Measurements from ENCODE around the gene LMTK2. TPM values are rescaled to one million over a fixed set of nuclear protein-coding genes. Genes with fewer than 3 reads are reported as not detected.
"Not testable (repeated sequence)": the region's sequence is repeated elsewhere in the genome, so short reads cannot be mapped to it uniquely, and the experiment has no call there.

LMTK2 gene
- total and polyA plus RNA-seq, 5 donors from 2014 or later = 2.0 to 28.9 (median 3.0) TPM

DNA sequence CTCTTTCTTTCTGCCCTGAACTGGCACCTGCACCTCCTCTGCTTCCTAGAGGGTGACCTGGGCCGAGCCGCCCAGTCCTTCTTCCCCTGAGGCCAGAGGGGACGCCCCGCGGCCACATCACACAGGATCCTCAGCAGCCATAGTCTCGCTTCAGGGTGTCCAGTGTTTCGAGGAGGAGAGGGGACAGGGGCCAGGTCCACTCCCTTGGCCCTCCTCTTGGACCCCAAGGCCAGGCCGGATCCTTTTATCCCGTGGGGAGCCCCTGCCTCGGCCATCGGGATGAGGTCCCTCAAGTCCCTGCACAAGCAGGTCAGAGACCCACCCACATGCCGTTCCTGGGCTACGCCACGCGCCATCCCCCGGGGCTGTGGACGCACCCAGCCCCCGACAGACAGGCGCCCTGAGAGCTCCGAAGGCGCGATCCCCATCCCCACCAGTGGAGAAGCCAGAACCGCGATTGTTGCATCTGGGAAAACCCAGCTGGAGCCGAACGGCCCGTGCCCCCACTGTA, 108.2 kb downstream of the LMTK2 start:
- Histone ChIP-seq H3K9me3 (ENCODE audit: control insufficient read depth in 2 of 2, low read length in 2 of 2) (no peaks in the 10 kb centered on the region), H3K27me3 (ENCODE audit: control insufficient read depth, insufficient read depth, low read length) (no peaks in the 10 kb centered on the region), H3K27ac (ENCODE audit: insufficient read depth, low read length, poor library complexity, severe bottlenecking) (no peak overlapping the region), H3K4me1 (ENCODE audit: control insufficient read depth, insufficient read depth, low read length, poor library complexity, severe bottlenecking) (peaks cover 9% of the 10 kb centered on the region), H3K36me3 (ENCODE audit: control insufficient read depth, insufficient read depth, low read length) (peaks cover 16% of the 10 kb centered on the region), H3K4me3 (ENCODE audit: low read depth, low read length) (no peak overlapping the region)
- Mint-ChIP-seq H3K36me3 (peaks cover 5% of the 10 kb centered on the region), H3K27me3 (no peaks in the 10 kb centered on the region), H3K4me3 (no peak overlapping the region), H3K27ac (no peak overlapping the region), H3K4me1 (peaks cover 8 to 26% (median 11%) of the 10 kb centered on the region in 4 donors), H3K9me3 (no peaks in the 10 kb centered on the region)
- no peak for ATAC-seq (ENCODE audit: low read depth in 2 of 2)
- no peak for DNase-seq

DNA sequence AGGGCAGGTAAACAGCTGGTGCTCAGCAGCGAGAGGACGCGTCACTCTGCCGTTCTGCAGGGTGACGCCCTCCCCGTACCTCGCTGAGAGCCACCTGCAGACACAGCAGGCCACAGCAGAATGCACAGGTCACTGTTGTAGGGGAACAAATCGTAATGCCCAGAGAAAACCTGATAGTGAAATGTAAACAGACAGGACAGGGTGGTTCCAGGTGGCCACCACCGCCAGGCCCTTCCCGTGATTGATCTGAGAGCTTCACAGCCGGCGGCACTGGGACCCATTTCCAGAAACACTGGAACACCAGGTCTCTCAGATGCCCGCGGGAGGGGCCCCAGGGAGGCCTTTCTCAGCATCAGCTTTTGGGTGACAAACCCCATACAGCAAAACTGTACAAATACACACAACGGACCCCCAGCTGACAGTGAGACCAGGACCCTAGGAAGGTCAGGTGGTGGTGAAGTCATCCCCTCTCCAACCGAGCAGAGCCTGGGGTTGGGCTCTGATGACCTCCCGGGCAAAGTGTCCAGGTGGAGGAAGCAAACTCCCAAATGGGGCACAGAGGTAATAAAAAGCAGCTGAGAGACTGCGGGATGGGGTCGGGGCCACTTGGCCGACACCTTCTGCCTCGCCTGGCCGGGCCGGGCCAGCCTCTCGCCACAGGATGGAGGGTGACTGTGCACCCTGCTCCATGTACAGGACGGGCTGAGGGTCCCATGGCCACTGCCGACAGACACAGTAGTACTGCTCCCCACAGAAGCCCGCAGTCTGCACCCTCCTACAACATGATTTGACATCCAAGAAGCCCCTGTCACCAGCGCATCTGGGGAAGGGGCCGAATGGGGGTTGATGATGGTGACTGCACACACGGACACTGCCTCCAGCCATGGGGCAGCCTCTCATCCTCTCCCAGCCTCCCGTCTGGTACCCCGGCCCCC, 109.2 kb downstream of the LMTK2 start:
- Histone ChIP-seq H3K4me3 (ENCODE audit: low read depth, low read length) (no peak overlapping the region), H3K9me3 (ENCODE audit: control insufficient read depth in 2 of 2, low read length in 2 of 2) (no peaks in the 10 kb centered on the region), H3K36me3 (ENCODE audit: control insufficient read depth, insufficient read depth, low read length) (peaks cover 16% of the 10 kb centered on the region), H3K27me3 (ENCODE audit: control insufficient read depth, insufficient read depth, low read length) (no peaks in the 10 kb centered on the region), H3K27ac (ENCODE audit: insufficient read depth, low read length, poor library complexity, severe bottlenecking) (no peak overlapping the region), H3K4me1 (ENCODE audit: control insufficient read depth, insufficient read depth, low read length, poor library complexity, severe bottlenecking) (peaks cover 5% of the 10 kb centered on the region)
- H3K36me3 Mint-ChIP-seq = peaks cover 5% of the 10 kb centered on the region
- no peaks in the 10 kb centered on the region for H3K9me3 Mint-ChIP-seq
- peaks cover 8 to 26% (median 11%) of the 10 kb centered on the region in 4 donors for H3K4me1 Mint-ChIP-seq
- no peak for ATAC-seq (ENCODE audit: low read depth in 2 of 2)
- H3K4me3 Mint-ChIP-seq = no peak overlapping the region
- no peaks in the 10 kb centered on the region for H3K27me3 Mint-ChIP-seq
- DNase-seq = no peak
- H3K27ac Mint-ChIP-seq = no peak overlapping the region

DNA sequence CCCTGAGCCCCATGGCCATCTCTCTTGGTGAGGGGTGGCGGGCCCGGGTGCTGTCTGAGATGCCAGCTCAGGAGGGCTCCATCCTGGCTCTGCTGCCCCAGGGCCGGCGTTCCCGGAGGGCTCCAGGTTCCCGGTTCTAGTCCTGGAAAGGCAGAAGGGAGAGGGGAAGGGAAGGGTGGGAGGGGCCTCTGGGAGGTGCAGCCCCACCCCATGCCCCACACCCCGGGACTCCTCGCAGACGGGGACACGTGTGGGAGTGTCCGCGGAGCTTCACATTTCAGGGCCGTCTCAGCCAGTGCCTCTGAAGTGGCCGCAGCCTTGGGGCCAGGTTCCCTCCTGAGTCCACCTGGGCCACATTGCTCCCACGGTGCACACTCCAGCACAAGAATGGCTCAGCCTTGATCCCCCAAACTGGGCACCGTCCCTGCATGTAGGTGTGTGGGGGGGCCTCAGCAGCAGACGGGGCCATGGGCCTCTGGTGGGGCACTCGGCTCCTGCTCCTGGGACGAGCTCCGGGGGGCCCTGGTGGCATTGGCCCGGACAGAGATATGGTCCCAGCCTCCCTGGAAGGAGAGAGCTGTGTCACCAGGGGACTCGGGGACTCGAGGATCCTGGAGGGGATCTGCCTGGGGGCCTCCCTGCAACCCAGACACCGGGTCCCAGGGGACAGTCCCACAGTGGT, 110.4 kb downstream of the LMTK2 start:
- DNase-seq (no peak), ATAC-seq (ENCODE audit: low read depth in 2 of 2) (no peak)
- Histone ChIP-seq H3K27me3 (ENCODE audit: control insufficient read depth, insufficient read depth, low read length) (no peaks in the 10 kb centered on the region), H3K4me3 (ENCODE audit: low read depth, low read length) (no peak overlapping the region), H3K9me3 (ENCODE audit: control insufficient read depth in 2 of 2, low read length in 2 of 2) (no peaks in the 10 kb centered on the region), H3K27ac (ENCODE audit: insufficient read depth, low read length, poor library complexity, severe bottlenecking) (no peak overlapping the region), H3K36me3 (ENCODE audit: control insufficient read depth, insufficient read depth, low read length) (peaks cover 22% of the 10 kb centered on the region), H3K4me1 (ENCODE audit: control insufficient read depth, insufficient read depth, low read length, poor library complexity, severe bottlenecking) (no peaks in the 10 kb centered on the region)
- no peak overlapping the region for H3K27ac Mint-ChIP-seq
- H3K9me3 Mint-ChIP-seq = no peaks in the 10 kb centered on the region
- H3K27me3 Mint-ChIP-seq = no peaks in the 10 kb centered on the region
- peaks cover 5% of the 10 kb centered on the region for H3K36me3 Mint-ChIP-seq
- H3K4me1 Mint-ChIP-seq = peaks cover 7 to 21% (median 11%) of the 10 kb centered on the region in 4 donors
- no peak overlapping the region for H3K4me3 Mint-ChIP-seq

DNA sequence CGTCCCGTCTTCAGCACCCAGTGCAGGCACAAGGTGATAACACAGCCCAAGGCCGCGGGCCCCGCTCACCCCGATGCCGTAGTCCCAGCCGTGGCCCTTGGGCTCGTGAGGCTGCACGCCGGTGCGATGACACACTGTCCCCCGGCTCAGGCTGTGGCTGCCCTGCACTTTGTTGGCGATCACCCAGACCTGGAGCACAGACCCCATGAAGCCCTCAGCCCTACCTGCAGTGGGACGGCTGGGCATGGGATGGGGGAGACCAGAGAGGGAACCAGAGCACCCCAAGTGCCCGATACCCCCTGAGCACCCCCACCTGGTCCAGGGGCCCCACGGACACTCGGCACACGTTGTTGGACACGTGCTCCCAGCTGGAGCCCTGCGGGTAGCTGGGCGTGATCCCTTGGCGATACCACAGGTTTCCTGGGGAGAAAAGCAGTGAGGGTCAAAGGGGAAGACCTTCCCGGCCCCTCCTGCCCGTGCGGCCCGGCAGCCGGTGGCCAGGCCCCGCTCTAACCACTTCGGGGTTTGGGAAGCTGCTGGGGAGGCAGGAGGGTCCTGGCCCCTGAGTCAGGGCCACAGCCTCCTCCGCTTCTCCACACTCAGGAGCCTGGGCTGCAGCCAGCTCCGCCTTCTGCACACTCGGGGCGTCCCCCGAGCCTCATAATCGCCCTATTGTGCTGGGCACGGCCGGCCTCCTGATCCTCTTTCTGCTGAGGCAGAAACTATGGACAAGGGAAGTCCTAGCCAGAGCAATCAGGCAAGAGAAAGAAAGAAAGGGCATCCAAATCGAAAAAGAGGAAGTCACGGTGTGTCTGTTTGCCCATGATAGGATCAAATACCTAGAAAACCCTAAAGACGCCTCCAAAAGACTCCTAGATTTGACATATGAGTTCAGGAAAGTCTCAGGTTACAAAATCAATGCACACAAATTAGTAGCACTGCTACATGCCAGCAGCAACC, 111.2 kb downstream of the LMTK2 start:
- H3K4me3 ChIP-seq (ENCODE audit: low read depth, low read length) = no peak overlapping the region
- Mint-ChIP-seq H3K9me3 (no peaks in the 10 kb centered on the region), H3K27ac (peak overlapping the region; percentile 9 to 70 (median 62)), H3K36me3 (peaks cover 5% of the 10 kb centered on the region), H3K27me3 (no peaks in the 10 kb centered on the region), H3K4me3 (no peak overlapping the region), H3K4me1 (peaks cover 7 to 21% (median 11%) of the 10 kb centered on the region in 4 donors)
- H3K4me1 ChIP-seq (ENCODE audit: control insufficient read depth, insufficient read depth, low read length, poor library complexity, severe bottlenecking) = no peaks in the 10 kb centered on the region
- no peak overlapping the region for H3K27ac ChIP-seq (ENCODE audit: insufficient read depth, low read length, poor library complexity, severe bottlenecking)
- ATAC-seq (ENCODE audit: low read depth in 2 of 2) (no peak), DNase-seq (no peak)
- no peaks in the 10 kb centered on the region for H3K9me3 ChIP-seq (ENCODE audit: control insufficient read depth in 2 of 2, low read length in 2 of 2)
- peaks cover 29% of the 10 kb centered on the region for H3K36me3 ChIP-seq (ENCODE audit: control insufficient read depth, insufficient read depth, low read length)
- no peaks in the 10 kb centered on the region for H3K27me3 ChIP-seq (ENCODE audit: control insufficient read depth, insufficient read depth, low read length)

DNA sequence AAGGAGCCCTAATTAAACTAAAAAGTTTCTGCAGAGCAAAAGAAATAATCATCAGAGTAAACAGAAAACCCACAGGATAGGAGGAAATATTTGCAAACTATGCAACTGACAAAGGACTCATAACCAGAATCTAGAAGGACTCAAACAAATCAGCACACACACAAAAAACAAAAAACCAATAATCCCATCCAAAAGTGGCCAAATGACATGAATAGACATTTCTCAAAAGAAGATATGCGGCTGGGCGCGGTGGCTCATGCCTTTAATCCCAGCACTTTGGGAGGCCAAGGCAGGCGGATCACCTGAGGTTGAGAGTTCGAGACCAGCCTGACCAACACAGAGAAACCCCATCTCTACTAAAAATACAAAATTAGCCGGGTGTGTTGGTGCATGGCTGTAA, 112.7 kb downstream of the LMTK2 start:
- Mint-ChIP-seq H3K4me1 (peaks cover 7 to 18% (median 11%) of the 10 kb centered on the region in 4 donors), H3K27ac (peak overlapping the region in 2 of 3 donors; percentile 60 to 62)
- H3K27ac ChIP-seq (ENCODE audit: insufficient read depth, low read length, poor library complexity, severe bottlenecking); H3K9me3 ChIP-seq (ENCODE audit: control insufficient read depth in 2 of 2, low read length in 2 of 2); H3K4me1 ChIP-seq (ENCODE audit: control insufficient read depth, insufficient read depth, low read length, poor library complexity, severe bottlenecking); DNase-seq; H3K4me3 ChIP-seq (ENCODE audit: low read depth, low read length); H3K36me3 Mint-ChIP-seq; ATAC-seq (ENCODE audit: low read depth in 2 of 2); H3K27me3 ChIP-seq (ENCODE audit: control insufficient read depth, insufficient read depth, low read length); H3K9me3 Mint-ChIP-seq; H3K4me3 Mint-ChIP-seq; H3K27me3 Mint-ChIP-seq: not testable (repeated sequence)
- H3K36me3 ChIP-seq (ENCODE audit: control insufficient read depth, insufficient read depth, low read length) = peaks cover 39% of the 10 kb centered on the region

DNA sequence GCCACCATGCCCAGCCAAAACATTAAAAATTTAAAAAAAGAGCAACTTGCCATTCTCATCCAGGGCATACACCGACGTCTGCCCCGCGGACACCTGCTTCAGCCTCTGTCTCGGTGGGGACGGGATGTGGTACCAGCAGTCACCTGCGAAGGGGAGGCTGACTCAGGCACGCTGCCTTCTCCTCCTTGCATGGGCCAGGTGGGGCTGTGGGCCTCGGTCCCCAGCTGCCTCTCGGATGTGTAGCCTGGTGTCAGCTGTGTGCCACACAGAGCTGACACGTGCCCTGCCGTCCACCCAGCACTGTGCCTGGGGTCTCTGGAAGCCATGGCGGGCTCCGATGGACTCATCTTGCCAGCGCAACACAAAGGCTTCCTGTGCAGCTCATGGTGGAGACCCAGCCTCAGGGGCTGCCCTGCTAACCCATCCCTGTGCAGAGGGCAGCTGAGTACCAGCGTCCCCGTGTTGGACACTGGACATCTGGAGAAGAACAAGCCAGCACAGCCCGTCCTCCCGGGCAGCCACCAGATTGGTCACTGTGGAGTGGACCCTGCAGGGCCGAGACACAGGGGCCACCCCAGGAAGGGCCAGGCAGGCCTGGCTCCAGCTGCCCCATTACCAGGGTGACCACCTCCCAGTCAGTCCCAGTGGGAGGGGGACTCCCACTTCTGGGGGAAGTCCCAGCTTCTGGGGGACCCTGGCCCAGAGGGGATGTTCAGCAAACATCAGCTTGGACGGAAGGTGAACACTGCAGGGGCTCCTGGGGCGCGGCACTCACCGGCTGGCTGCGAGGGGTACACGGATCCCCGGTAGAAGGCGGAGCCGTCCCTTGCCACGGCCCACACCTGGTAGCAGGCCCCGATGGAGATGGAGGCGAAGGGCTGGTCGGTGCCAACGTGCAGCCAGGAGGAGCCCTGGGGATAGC, 115.2 kb downstream of the LMTK2 start:
- Mint-ChIP-seq H3K4me1 (peaks cover 7 to 15% (median 11%) of the 10 kb centered on the region in 4 donors), H3K9me3 (no peaks in the 10 kb centered on the region), H3K36me3 (peaks cover 9% of the 10 kb centered on the region), H3K27me3 (no peaks in the 10 kb centered on the region), H3K27ac (no peak overlapping the region), H3K4me3 (no peak overlapping the region)
- Histone ChIP-seq H3K9me3 (ENCODE audit: control insufficient read depth in 2 of 2, low read length in 2 of 2) (no peaks in the 10 kb centered on the region), H3K4me1 (ENCODE audit: control insufficient read depth, insufficient read depth, low read length, poor library complexity, severe bottlenecking) (no peaks in the 10 kb centered on the region), H3K27ac (ENCODE audit: insufficient read depth, low read length, poor library complexity, severe bottlenecking) (no peak overlapping the region), H3K36me3 (ENCODE audit: control insufficient read depth, insufficient read depth, low read length) (peaks cover 53% of the 10 kb centered on the region), H3K27me3 (ENCODE audit: control insufficient read depth, insufficient read depth, low read length) (no peaks in the 10 kb centered on the region), H3K4me3 (ENCODE audit: low read depth, low read length) (no peak overlapping the region)
- DNase-seq (no peak), ATAC-seq (ENCODE audit: low read depth in 2 of 2) (no peak)

All from CD4-positive, CD25-positive, alpha-beta regulatory T cell (primary cell).